ENCODE measurements around the gene OCA2. TPM values are rescaled to one million over a fixed set of nuclear protein-coding genes. Genes with fewer than 3 reads are reported as not detected.

Gene OCA2
- total and polyA plus RNA-seq, 2 experiments from 2014 or later: not detected

- DNase-seq: no peak
- H3K36me3 ChIP-seq (ENCODE audit: low read depth): no peaks in the 10 kb centered on the region
- in situ Hi-C loops (cut with MboI): no loop called here
- WGBS, 2 experiments (ENCODE audit: low coverage in 1 of 2, low lambda C conversion rate in 2 of 2, missing lambda C conversion rate in 2 of 2): 88 to 89% methylated on average over 3 of the region's 3 CpGs
- H3K4me1 ChIP-seq (ENCODE audit: insufficient read depth): no peaks in the 10 kb centered on the region
- TF ChIP-seq EZH2phosphoT487 (IDR thresholded peaks at IDR 0.05; ENCODE audit: insufficient read depth, low read depth) (no peak), EZH2 (IDR thresholded peaks at IDR 0.05; ENCODE audit: insufficient read depth, poor library complexity, severe bottlenecking) (no peak)
- no peak overlapping the region for H2AFZ ChIP-seq
- no peaks in the 10 kb centered on the region for H3K9me2 ChIP-seq (ENCODE audit: insufficient read depth)
- H3K27me3 ChIP-seq (replicated peaks; ENCODE audit: insufficient read depth): no peaks in the 10 kb centered on the region
- H3F3A ChIP-seq (ENCODE audit: insufficient read depth): no peaks in the 10 kb centered on the region
- H3K27ac ChIP-seq: no peak overlapping the region
- H3K4me2 ChIP-seq (ENCODE audit: unreplicated experiment): no peak overlapping the region
- no peak overlapping the region for H3K9ac ChIP-seq
- no peaks in the 10 kb centered on the region for H3K79me2 ChIP-seq (ENCODE audit: insufficient read depth)
- no peak overlapping the region for H3K4me3 ChIP-seq
- H4K20me1 ChIP-seq (ENCODE audit: insufficient read depth): no peaks in the 10 kb centered on the region
- no peaks in the 10 kb centered on the region for H3K9me3 ChIP-seq (ENCODE audit: low read depth)
Measured at GRCh38 chr15:27763514-27763913, 335.6 kb downstream of the OCA2 start.

GRCh38 chr15:27762471-27762870 is 336.6 kb downstream of the OCA2 start:
- H2AFZ ChIP-seq: no peak overlapping the region
- no peaks in the 10 kb centered on the region for H4K20me1 ChIP-seq (ENCODE audit: insufficient read depth)
- H3K9ac ChIP-seq: no peak overlapping the region
- in situ Hi-C loops (cut with MboI): no loop called here
- no peak overlapping the region for H3K4me3 ChIP-seq
- H3F3A ChIP-seq (ENCODE audit: insufficient read depth): no peaks in the 10 kb centered on the region
- no peaks in the 10 kb centered on the region for H3K9me3 ChIP-seq (ENCODE audit: low read depth)
- H3K4me1 ChIP-seq (ENCODE audit: insufficient read depth): no peaks in the 10 kb centered on the region
- H3K27ac ChIP-seq: no peak overlapping the region
- no peaks in the 10 kb centered on the region for H3K9me2 ChIP-seq (ENCODE audit: insufficient read depth)
- WGBS, 2 experiments (ENCODE audit: low coverage in 1 of 2, low lambda C conversion rate in 2 of 2, missing lambda C conversion rate in 2 of 2): 28 to 42% methylated on average over 3 of the region's 3 CpGs
- H3K27me3 ChIP-seq (replicated peaks; ENCODE audit: insufficient read depth): no peaks in the 10 kb centered on the region
- H3K4me2 ChIP-seq (ENCODE audit: unreplicated experiment): no peak overlapping the region
- TF ChIP-seq EZH2phosphoT487 (IDR thresholded peaks at IDR 0.05; ENCODE audit: insufficient read depth, low read depth) (no peak), EZH2 (IDR thresholded peaks at IDR 0.05; ENCODE audit: insufficient read depth, poor library complexity, severe bottlenecking) (no peak)
- no peaks in the 10 kb centered on the region for H3K36me3 ChIP-seq (ENCODE audit: low read depth)
- no peak for DNase-seq
- H3K79me2 ChIP-seq (ENCODE audit: insufficient read depth): no peaks in the 10 kb centered on the region

GRCh38 chr15:27757052-27757451 is 342.1 kb downstream of the OCA2 start:
- Histone ChIP-seq H3K9ac (no peak overlapping the region), H3F3A (ENCODE audit: insufficient read depth) (no peaks in the 10 kb centered on the region), H3K36me3 (ENCODE audit: low read depth) (no peaks in the 10 kb centered on the region), H3K4me2 (ENCODE audit: unreplicated experiment) (no peak overlapping the region), H2AFZ (no peak overlapping the region), H3K27ac (no peak overlapping the region), H3K27me3 (replicated peaks; ENCODE audit: insufficient read depth) (no peaks in the 10 kb centered on the region), H3K4me1 (ENCODE audit: insufficient read depth) (no peaks in the 10 kb centered on the region), H3K4me3 (no peak overlapping the region), H4K20me1 (ENCODE audit: insufficient read depth) (no peaks in the 10 kb centered on the region), H3K9me3 (ENCODE audit: low read depth) (no peaks in the 10 kb centered on the region), H3K79me2 (ENCODE audit: insufficient read depth) (no peaks in the 10 kb centered on the region), H3K9me2 (ENCODE audit: insufficient read depth) (no peaks in the 10 kb centered on the region)
- in situ Hi-C loops (cut with MboI): no loop called here
- 48 to 52% methylated on average over 1 of the region's 1 CpG for WGBS, 2 experiments (ENCODE audit: low coverage in 1 of 2, low lambda C conversion rate in 2 of 2, missing lambda C conversion rate in 2 of 2)
- no peak for TF ChIP-seq EZH2phosphoT487 (IDR thresholded peaks at IDR 0.05; ENCODE audit: insufficient read depth, low read depth)
- TF ChIP-seq EZH2 (IDR thresholded peaks at IDR 0.05; ENCODE audit: insufficient read depth, poor library complexity, severe bottlenecking): no peak
- no peak for DNase-seq

GRCh38 chr15:27752691-27753090 is 346.4 kb downstream of the OCA2 start:
- H3K9me2 ChIP-seq (ENCODE audit: insufficient read depth): no peaks in the 10 kb centered on the region

GRCh38 chr15:27747997-27748396 is 351.1 kb downstream of the OCA2 start:
- Histone ChIP-seq H3K79me2 (ENCODE audit: insufficient read depth) (no peaks in the 10 kb centered on the region), H4K20me1 (ENCODE audit: insufficient read depth) (no peaks in the 10 kb centered on the region), H3K4me3 (no peak overlapping the region), H3K27me3 (replicated peaks; ENCODE audit: insufficient read depth) (no peaks in the 10 kb centered on the region), H3K9me3 (ENCODE audit: low read depth) (no peaks in the 10 kb centered on the region), H3F3A (ENCODE audit: insufficient read depth) (no peaks in the 10 kb centered on the region), H2AFZ (no peak overlapping the region), H3K9me2 (ENCODE audit: insufficient read depth) (no peaks in the 10 kb centered on the region), H3K36me3 (ENCODE audit: low read depth) (no peaks in the 10 kb centered on the region), H3K4me1 (ENCODE audit: insufficient read depth) (no peaks in the 10 kb centered on the region), H3K27ac (no peak overlapping the region), H3K4me2 (ENCODE audit: unreplicated experiment) (no peak overlapping the region), H3K9ac (no peak overlapping the region)
- WGBS, 2 experiments (ENCODE audit: low coverage in 1 of 2, low lambda C conversion rate in 2 of 2, missing lambda C conversion rate in 2 of 2): 58 to 76% methylated on average over 2 of the region's 2 CpGs
- in situ Hi-C loops (cut with MboI): no loop called here
- no peak for DNase-seq
- no peak for TF ChIP-seq EZH2phosphoT487 (IDR thresholded peaks at IDR 0.05; ENCODE audit: insufficient read depth, low read depth)
- no peak for TF ChIP-seq EZH2 (IDR thresholded peaks at IDR 0.05; ENCODE audit: insufficient read depth, poor library complexity, severe bottlenecking)

More at GRCh38 chr15:27752691-27753090, 346.4 kb downstream of the OCA2 start:
- Histone ChIP-seq H3K36me3 (ENCODE audit: low read depth) (no peaks in the 10 kb centered on the region), H3K4me1 (ENCODE audit: insufficient read depth) (no peaks in the 10 kb centered on the region), H2AFZ (no peak overlapping the region), H3K9me3 (ENCODE audit: low read depth) (no peaks in the 10 kb centered on the region), H3K27me3 (replicated peaks; ENCODE audit: insufficient read depth) (no peaks in the 10 kb centered on the region), H3K4me2 (ENCODE audit: unreplicated experiment) (no peak overlapping the region), H3F3A (ENCODE audit: insufficient read depth) (no peaks in the 10 kb centered on the region), H3K9ac (no peak overlapping the region), H3K4me3 (no peak overlapping the region), H3K79me2 (ENCODE audit: insufficient read depth) (no peaks in the 10 kb centered on the region), H3K27ac (no peak overlapping the region), H4K20me1 (ENCODE audit: insufficient read depth) (no peaks in the 10 kb centered on the region)
- in situ Hi-C loops (cut with MboI): no loop called here
- no peak for TF ChIP-seq EZH2phosphoT487 (IDR thresholded peaks at IDR 0.05; ENCODE audit: insufficient read depth, low read depth)
- TF ChIP-seq EZH2 (IDR thresholded peaks at IDR 0.05; ENCODE audit: insufficient read depth, poor library complexity, severe bottlenecking): no peak
- 35% methylated on average over 3 to 4 of the region's 4 CpGs for WGBS, 2 experiments (ENCODE audit: low coverage in 1 of 2, low lambda C conversion rate in 2 of 2, missing lambda C conversion rate in 2 of 2)
- DNase-seq: no peak

Data from GM23248 (cell line).